Measurements from ENCODE around the gene FAM107B. TPM values are rescaled to one million over a fixed set of nuclear protein-coding genes. Genes with fewer than 3 reads are reported as not detected.
"Not testable (repeated sequence)": the region's sequence is repeated elsewhere in the genome, so short reads cannot be mapped to it uniquely, and the experiment has no call there.

Gene FAM107B
- 31.8 and 36.5 TPM in 2 replicates for total RNA-seq (2014; rRNA removed; shearing (Covaris generic))
- polyA plus RNA-seq (2014; cell fraction: nucleus; rRNA removed) = 21.4 and 22.3 TPM in 2 replicates

GRCh38 chr10:14774797-14775196 lies at the start of gene FAM107B:
Gene FAM107B (minus strand): TSS chr10:14774897. CDS start chr10:14774663, 234 bp downstream.
- no peak for DNase-seq (ENCODE audit: extremely low read depth, low read depth)

- no peak for DNase-seq (ENCODE audit: extremely low read depth, low read depth)
Measured at GRCh38 chr10:14823966-14824365, 49.3 kb upstream of the FAM107B start.

- DNase-seq (ENCODE audit: extremely low read depth, low read depth) = peak; percentile 53
Measured at GRCh38 chr10:14822879-14823755, 48.4 kb upstream of the FAM107B start.

GRCh38 chr10:14821635-14822375 lies 47.1 kb upstream of the FAM107B start:
- DNase-seq (ENCODE audit: extremely low read depth, low read depth) = no peak

- DNase-seq (ENCODE audit: extremely low read depth, low read depth) = no peak
Measured at GRCh38 chr10:14820775-14821154, 46.1 kb upstream of the FAM107B start.

GRCh38 chr10:14820010-14820774 lies 45.5 kb upstream of the FAM107B start:
- peak; percentile 29 for DNase-seq (ENCODE audit: extremely low read depth, low read depth)

- DNase-seq (ENCODE audit: extremely low read depth, low read depth) = not testable (repeated sequence)
Measured at GRCh38 chr10:14816717-14817116, 42.0 kb upstream of the FAM107B start.

- no peak for DNase-seq (ENCODE audit: extremely low read depth, low read depth)
Measured at GRCh38 chr10:14815681-14816080, 41.0 kb upstream of the FAM107B start.

- no peak for DNase-seq (ENCODE audit: extremely low read depth, low read depth)
Measured at GRCh38 chr10:14812271-14812670, 37.6 kb upstream of the FAM107B start.

GRCh38 chr10:14810969-14811953 lies 36.6 kb upstream of the FAM107B start:
- no peak for DNase-seq (ENCODE audit: extremely low read depth, low read depth)

- DNase-seq (ENCODE audit: extremely low read depth, low read depth) = no peak
Measured at GRCh38 chr10:14806318-14806717, 31.6 kb upstream of the FAM107B start.

GRCh38 chr10:14803827-14804226 lies 29.1 kb upstream of the FAM107B start:
- DNase-seq (ENCODE audit: extremely low read depth, low read depth) = no peak

GRCh38 chr10:14801723-14802122 lies 27.0 kb upstream of the FAM107B start:
- DNase-seq (ENCODE audit: extremely low read depth, low read depth) = no peak

- no peak for DNase-seq (ENCODE audit: extremely low read depth, low read depth)
Measured at GRCh38 chr10:14800397-14800796, 25.7 kb upstream of the FAM107B start.

- no peak for DNase-seq (ENCODE audit: extremely low read depth, low read depth)
Measured at GRCh38 chr10:14798636-14799035, 23.9 kb upstream of the FAM107B start.

- DNase-seq (ENCODE audit: extremely low read depth, low read depth) = no peak
Measured at GRCh38 chr10:14787938-14788337, 13.2 kb upstream of the FAM107B start.

- no peak for DNase-seq (ENCODE audit: extremely low read depth, low read depth)
Measured at GRCh38 chr10:14784459-14785055, 9.9 kb upstream of the FAM107B start.

- peak; percentile 67 for DNase-seq (ENCODE audit: extremely low read depth, low read depth)
Measured at GRCh38 chr10:14782691-14783363, 8.1 kb upstream of the FAM107B start.

GRCh38 chr10:14781763-14782162 lies 7.1 kb upstream of the FAM107B start:
- DNase-seq (ENCODE audit: extremely low read depth, low read depth) = no peak

Data from NCI-H460 (cell line).